Choroid plexus epithelial cell (primary cell): ENCODE results near the gene GDI1.

Experiments used
- DNase-seq: peaks from one replicate; pipeline ENCODE4 v3.0.0-alpha.2; 2010; ENCODE audit warnings: low read depth
- H3K4me3 ChIP-seq: 2 replicates; pipeline ENCODE4 v1.5.1; 2011; ENCODE audit warnings: low read depth, mild to moderate bottlenecking, control low read depth, low read length, moderate library complexity
- CTCF ChIP-seq: conservative IDR thresholded peaks from 2 replicates; pipeline ENCODE4 v1.5.1; 2011; ENCODE audit warnings: low read depth, mild to moderate bottlenecking, control low read depth, inconsistent platforms, low read length, moderate library complexity

GDI1 gene

GRCh38 chrX:154412468-154412867 lies 24.5 kb upstream of the GDI1 start:
- TF ChIP-seq CTCF = no peak
- DNase-seq = no peak

GRCh38 chrX:154413142-154413541 lies 23.8 kb upstream of the GDI1 start:
- H3K4me3 ChIP-seq = no peak overlapping the region
- no peak for TF ChIP-seq CTCF
- DNase-seq = no peak

More at GRCh38 chrX:154412468-154412867, 24.5 kb upstream of the GDI1 start:
- H3K4me3 ChIP-seq = peak overlapping the region; percentile 69

- DNase-seq = no peak
Measured at GRCh38 chrX:154417157-154417556, 19.8 kb upstream of the GDI1 start.

GRCh38 chrX:154419189-154419588 lies 17.8 kb upstream of the GDI1 start:
- TF ChIP-seq CTCF = no peak
- no peak overlapping the region for H3K4me3 ChIP-seq
- no peak for DNase-seq

More at GRCh38 chrX:154417157-154417556, 19.8 kb upstream of the GDI1 start:
- H3K4me3 ChIP-seq = no peak overlapping the region
- no peak for TF ChIP-seq CTCF

- H3K4me3 ChIP-seq = no peak overlapping the region
- no peak for DNase-seq
- TF ChIP-seq CTCF = no peak
Measured at GRCh38 chrX:154419688-154420401, 17.1 kb upstream of the GDI1 start.

GRCh38 chrX:154420402-154420756 lies 16.6 kb upstream of the GDI1 start:
- no peak overlapping the region for H3K4me3 ChIP-seq
- TF ChIP-seq CTCF = no peak

GRCh38 chrX:154426916-154427770 lies 9.8 kb upstream of the GDI1 start:
- DNase-seq = no peak
- H3K4me3 ChIP-seq = no peak overlapping the region
- TF ChIP-seq CTCF = no peak

More at GRCh38 chrX:154420402-154420756, 16.6 kb upstream of the GDI1 start:
- no peak for DNase-seq
